PFSK-1 (cell line): ENCODE results near the gene STX18.

Experiments
- POLR2AphosphoS5 ChIP-seq: IDR thresholded peaks from 2 replicates; pipeline ENCODE4 v1.6.1; 2012; ENCODE audit warnings: low read depth, mild to moderate bottlenecking, control low read depth, low read length, moderate library complexity
- TF ChIP-seq, protein P1 (sequence below), 2 experiments: IDR thresholded peaks; 2 replicates each; pipeline versions ENCODE4 v1.6.1 to v1.8.0; 2011 to 2012; ENCODE audit warnings: low read depth in 2 of 2, low read length in 2 of 2, control low read depth in 1 of 2, inconsistent platforms in 1 of 2, mild to moderate bottlenecking in 1 of 2, moderate library complexity in 1 of 2; ENCODE audit not compliant: insufficient read depth in 1 of 2

DNA sequence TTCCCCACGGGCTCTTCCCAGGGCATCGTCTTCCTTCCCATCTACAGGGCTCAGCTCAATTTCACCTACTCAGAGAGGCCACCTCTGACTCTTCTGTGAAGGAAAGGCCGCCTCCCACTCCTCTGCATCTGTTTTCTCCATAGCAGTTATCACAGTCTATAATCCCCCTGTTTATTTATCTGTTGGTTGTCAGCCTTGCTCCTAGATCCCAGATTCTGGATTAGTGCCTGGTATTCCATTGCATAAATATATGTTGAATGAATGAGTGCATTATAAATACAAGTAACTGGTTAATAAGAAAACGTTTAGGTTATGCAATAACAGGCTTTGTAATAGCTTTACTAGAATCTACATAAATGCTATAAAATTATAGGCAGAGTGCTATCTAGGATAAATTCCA, 102.1 kb downstream of the STX18 start:
- TF ChIP-seq, protein P1, sequence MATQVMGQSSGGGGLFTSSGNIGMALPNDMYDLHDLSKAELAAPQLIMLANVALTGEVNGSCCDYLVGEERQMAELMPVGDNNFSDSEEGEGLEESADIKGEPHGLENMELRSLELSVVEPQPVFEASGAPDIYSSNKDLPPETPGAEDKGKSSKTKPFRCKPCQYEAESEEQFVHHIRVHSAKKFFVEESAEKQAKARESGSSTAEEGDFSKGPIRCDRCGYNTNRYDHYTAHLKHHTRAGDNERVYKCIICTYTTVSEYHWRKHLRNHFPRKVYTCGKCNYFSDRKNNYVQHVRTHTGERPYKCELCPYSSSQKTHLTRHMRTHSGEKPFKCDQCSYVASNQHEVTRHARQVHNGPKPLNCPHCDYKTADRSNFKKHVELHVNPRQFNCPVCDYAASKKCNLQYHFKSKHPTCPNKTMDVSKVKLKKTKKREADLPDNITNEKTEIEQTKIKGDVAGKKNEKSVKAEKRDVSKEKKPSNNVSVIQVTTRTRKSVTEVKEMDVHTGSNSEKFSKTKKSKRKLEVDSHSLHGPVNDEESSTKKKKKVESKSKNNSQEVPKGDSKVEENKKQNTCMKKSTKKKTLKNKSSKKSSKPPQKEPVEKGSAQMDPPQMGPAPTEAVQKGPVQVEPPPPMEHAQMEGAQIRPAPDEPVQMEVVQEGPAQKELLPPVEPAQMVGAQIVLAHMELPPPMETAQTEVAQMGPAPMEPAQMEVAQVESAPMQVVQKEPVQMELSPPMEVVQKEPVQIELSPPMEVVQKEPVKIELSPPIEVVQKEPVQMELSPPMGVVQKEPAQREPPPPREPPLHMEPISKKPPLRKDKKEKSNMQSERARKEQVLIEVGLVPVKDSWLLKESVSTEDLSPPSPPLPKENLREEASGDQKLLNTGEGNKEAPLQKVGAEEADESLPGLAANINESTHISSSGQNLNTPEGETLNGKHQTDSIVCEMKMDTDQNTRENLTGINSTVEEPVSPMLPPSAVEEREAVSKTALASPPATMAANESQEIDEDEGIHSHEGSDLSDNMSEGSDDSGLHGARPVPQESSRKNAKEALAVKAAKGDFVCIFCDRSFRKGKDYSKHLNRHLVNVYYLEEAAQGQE (IDR thresholded peaks at IDR 0.05; ENCODE audit: insufficient read depth in 1 of 2, low read depth in 2 of 2, low read length in 2 of 2): no peak
- TF ChIP-seq POLR2AphosphoS5: no peak
